ENCODE measurements around the gene ANKRD22.
A peak's percentile ranks its signal among the peaks of the same experiment; 100 is the strongest.

The ANKRD22 gene

DNA sequence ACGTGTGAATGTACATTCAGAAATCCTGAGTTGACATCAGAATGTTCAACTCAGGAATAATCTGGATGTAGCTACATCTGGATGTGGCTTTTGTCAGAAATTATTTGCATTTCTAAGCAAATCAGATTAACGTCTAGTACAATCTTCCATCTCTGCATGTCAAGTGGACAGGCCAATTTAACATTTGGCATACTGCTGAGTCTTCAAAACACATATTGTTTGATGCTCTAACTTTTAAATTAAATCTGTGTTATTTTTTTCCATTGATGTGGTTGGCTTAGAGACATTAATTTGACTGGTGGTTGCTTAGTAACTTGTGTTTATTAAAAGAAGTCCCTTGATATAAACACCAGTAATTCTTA lies 31.8 kb upstream of the ANKRD22 start:
- TF ChIP-seq, protein P1, sequence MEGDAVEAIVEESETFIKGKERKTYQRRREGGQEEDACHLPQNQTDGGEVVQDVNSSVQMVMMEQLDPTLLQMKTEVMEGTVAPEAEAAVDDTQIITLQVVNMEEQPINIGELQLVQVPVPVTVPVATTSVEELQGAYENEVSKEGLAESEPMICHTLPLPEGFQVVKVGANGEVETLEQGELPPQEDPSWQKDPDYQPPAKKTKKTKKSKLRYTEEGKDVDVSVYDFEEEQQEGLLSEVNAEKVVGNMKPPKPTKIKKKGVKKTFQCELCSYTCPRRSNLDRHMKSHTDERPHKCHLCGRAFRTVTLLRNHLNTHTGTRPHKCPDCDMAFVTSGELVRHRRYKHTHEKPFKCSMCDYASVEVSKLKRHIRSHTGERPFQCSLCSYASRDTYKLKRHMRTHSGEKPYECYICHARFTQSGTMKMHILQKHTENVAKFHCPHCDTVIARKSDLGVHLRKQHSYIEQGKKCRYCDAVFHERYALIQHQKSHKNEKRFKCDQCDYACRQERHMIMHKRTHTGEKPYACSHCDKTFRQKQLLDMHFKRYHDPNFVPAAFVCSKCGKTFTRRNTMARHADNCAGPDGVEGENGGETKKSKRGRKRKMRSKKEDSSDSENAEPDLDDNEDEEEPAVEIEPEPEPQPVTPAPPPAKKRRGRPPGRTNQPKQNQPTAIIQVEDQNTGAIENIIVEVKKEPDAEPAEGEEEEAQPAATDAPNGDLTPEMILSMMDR (IDR thresholded peaks at IDR 0.05; ENCODE audit: low read depth, low read length, missing control alignments): no peak
- DNase-seq (ENCODE audit: extremely low read depth, low read depth): no peak
- H3K4me3 ChIP-seq (replicated peaks; ENCODE audit: low read depth, low read length): no peak overlapping the region

DNA sequence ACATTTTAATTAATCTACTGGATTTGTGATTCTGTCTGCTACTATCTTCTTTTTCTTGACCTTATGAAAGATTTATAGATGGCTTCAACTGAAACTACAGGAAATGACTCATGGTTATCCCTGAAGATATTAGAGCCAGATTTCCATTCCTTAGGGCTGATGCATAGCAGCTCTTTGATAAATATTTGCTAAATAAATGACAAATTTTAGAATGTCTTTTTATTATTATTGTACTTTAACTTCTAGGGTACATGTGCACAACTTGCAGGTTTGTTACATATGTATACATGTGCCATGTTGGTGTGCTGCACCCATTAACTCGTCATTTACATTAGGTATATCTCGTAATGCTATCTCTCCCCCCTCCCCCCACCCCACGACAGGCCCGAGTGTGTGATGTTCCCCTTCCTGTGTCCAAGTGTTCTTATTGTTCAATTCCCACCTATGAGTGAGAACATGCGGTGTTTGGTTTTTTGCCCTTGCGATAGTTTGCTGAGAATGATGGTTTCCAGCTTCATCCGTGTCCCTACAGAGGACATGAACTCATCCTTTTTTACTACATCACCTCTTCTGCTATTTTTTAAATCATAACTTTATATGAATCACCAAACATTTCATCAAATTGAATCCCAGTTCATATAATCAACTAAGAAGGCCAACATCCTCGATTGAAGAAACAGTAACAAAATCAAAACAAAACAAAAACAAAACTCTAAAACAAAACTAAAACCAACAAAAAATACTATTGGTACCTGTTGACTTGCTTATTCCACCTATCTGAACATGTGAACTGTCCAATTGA lies 31.2 kb upstream of the ANKRD22 start:
- peak; percentile 74 for DNase-seq (ENCODE audit: extremely low read depth, low read depth)
- H3K4me3 ChIP-seq (replicated peaks; ENCODE audit: low read depth, low read length): peak overlapping the region; percentile 78

DNA sequence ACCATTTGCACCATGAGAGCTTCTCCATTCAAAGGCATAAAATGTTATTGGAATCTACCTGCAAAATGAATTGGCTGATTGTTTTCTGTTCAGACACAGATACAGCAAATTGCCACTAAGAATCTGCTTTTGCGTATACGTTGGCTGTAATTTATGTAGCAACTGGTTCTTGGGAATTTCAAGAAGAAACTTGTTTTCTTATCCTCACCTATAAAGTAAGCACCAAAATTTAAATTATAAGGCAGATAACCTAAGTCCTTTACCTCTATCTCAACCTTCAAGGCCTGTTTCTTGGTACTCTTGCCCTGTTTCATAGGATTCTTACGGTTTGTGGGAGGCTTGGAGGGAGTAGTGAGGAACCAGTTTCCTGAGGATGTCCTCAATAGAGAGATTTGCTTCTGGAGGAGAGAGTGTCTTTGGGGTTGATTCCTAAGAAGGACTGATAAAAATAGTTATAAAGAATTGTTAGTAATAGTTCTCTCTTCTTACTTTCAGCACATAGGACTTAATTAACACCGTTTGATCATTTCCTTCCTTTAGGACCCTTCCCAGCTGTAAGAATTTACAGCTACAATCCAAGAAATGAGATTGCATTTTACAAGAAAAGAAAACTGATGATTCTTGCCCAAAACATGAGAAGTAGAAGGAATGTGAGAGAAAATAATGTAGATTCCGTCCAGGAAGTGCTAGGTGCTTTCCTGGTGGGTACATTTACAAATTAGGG lies 30.4 kb upstream of the ANKRD22 start:
- peak overlapping the region; percentile 78 for H3K4me3 ChIP-seq (replicated peaks; ENCODE audit: low read depth, low read length)
- no peak for DNase-seq (ENCODE audit: extremely low read depth, low read depth)
- TF ChIP-seq, protein P1 (IDR thresholded peaks at IDR 0.05; ENCODE audit: low read depth, low read length, missing control alignments): no peak

DNA sequence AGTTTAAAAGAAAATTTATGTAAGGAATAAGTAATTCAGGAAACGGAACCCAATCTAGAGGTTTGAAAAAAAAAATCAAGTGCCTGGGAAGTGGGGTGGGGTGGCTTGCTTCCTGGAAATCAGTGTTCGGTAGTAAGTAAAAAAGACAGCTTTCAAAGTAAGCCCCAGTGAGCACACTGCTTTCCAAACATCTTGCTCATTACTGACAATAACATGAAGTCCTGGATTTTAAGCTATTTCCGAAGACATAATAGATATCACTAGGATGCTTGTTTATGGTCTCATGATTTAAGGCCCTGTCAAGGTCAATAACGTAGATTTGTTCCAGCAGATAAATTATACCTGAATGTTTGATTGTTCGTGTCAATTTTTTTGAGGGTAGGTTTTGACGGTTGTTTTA lies 29.7 kb upstream of the ANKRD22 start:
- H3K4me3 ChIP-seq (replicated peaks; ENCODE audit: low read depth, low read length): peak overlapping the region; percentile 78
- DNase-seq (ENCODE audit: extremely low read depth, low read depth): no peak
- TF ChIP-seq, protein P1 (IDR thresholded peaks at IDR 0.05; ENCODE audit: low read depth, low read length, missing control alignments): no peak

DNA sequence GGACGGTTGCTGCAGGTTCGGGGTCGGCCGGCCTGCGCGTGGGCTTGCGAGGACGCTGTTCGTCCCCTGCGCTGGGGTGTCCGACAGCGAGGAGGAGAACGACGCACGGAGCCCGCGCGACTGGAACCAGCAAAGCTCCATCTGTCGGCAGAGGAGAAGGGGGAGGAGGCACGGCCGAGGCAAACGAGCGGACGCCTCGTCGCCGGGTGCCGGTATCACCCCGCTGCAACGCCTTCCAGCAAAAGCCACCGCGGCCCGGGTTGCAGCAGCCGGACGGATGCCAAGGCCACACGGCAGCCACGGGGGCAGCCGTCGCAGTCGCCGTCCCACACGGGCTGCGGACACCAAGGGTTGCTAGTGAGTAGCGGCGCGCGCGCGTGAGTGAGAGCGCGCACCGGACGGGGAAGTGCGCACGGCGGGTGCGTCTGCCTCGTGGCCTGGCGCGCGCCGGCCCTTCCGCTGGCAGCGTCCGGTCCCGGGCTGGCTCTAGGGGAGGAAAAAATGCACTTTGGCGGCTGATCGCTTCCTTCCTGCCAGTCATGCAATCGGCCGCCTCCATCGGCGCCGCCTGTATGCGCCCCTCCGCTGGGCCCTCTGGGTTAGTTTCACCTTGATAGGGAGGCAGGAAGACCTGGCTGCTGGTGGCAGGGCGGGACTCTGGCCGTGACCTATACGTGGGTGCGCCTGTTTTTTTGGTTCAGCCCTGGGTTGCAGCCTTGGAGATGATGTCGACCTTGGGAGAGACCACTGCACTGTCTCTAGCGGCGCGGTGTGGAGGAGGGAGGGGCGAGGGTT lies 28.8 kb upstream of the ANKRD22 start:
- TF ChIP-seq, protein P1 (IDR thresholded peaks at IDR 0.05; ENCODE audit: low read depth, low read length, missing control alignments): peak; percentile 14
- peak overlapping the region; percentile 78 for H3K4me3 ChIP-seq (replicated peaks; ENCODE audit: low read depth, low read length)
- DNase-seq (ENCODE audit: extremely low read depth, low read depth): no peak

DNA sequence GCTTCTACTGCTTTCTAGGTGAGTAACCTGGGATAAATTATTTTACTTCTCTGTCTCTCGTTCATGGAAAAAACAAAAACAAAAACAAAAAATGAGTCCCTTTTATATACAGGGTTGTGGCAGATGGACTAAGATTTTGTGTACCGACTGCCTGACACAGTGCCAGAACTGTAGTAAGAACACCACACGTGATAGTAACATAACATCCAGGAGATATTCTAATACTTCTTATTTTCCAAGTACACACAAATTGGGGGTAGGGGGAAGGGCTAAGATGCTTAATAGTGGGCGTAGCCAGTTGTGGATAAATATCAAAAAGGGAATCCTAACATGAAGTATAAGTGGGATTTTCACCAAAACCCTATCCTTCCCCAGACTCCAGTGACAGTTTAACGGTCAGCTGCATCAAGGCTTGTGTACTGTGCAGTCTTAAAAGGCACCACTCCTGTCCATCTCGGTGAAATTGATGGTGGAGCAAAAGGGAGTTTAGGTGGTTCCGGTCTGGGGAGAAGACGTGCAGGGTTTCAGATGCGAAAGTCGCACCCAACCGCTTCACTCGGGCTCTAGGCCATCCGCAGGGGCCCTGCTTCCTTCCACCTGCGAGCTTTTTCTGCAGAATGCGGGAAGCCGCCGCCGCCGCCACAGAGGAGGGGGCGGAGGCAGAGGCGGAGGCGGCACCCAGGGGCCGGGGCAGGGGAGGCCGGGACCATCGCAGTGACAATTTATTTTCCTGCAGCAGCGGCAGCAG lies 28.1 kb upstream of the ANKRD22 start, which contains the start of gene STAMBPL1:
Gene STAMBPL1 (plus strand): TSS at position 712 of the 748 bp plus-strand sequence. CDS start 21,464 bp downstream, outside the sequence.
- TF ChIP-seq, protein P1 (IDR thresholded peaks at IDR 0.05; ENCODE audit: low read depth, low read length, missing control alignments): no peak
- DNase-seq (ENCODE audit: extremely low read depth, low read depth): no peak
- H3K4me3 ChIP-seq (replicated peaks; ENCODE audit: low read depth, low read length): peak within 1 kb of the TSS; percentile 78
